Activated naive CD8-positive, alpha-beta T cell (primary cell): ENCODE data around the gene EYA2.

Experiments
- H3K27ac Mint-ChIP-seq: one replicate; pipeline ENCODE4 v1.8.0; 2021; ENCODE audit warnings: mixed read lengths
- H3K27me3 Mint-ChIP-seq: one replicate; pipeline ENCODE4 v1.8.0; 2021; ENCODE audit warnings: mixed read lengths
- H3K36me3 Mint-ChIP-seq: one replicate; pipeline ENCODE4 v1.8.0; 2021; ENCODE audit warnings: mixed read lengths
- H3K4me1 Mint-ChIP-seq: one replicate; pipeline ENCODE4 v1.8.0; 2021; ENCODE audit warnings: low read depth, mixed read lengths
- H3K4me3 Mint-ChIP-seq: one replicate; pipeline ENCODE4 v1.8.0; 2021; ENCODE audit warnings: mild to moderate bottlenecking, mixed read lengths
- H3K9me3 Mint-ChIP-seq: one replicate; pipeline ENCODE4 v1.8.0; 2021; ENCODE audit warnings: low read depth, mixed read lengths

EYA2 gene

DNA sequence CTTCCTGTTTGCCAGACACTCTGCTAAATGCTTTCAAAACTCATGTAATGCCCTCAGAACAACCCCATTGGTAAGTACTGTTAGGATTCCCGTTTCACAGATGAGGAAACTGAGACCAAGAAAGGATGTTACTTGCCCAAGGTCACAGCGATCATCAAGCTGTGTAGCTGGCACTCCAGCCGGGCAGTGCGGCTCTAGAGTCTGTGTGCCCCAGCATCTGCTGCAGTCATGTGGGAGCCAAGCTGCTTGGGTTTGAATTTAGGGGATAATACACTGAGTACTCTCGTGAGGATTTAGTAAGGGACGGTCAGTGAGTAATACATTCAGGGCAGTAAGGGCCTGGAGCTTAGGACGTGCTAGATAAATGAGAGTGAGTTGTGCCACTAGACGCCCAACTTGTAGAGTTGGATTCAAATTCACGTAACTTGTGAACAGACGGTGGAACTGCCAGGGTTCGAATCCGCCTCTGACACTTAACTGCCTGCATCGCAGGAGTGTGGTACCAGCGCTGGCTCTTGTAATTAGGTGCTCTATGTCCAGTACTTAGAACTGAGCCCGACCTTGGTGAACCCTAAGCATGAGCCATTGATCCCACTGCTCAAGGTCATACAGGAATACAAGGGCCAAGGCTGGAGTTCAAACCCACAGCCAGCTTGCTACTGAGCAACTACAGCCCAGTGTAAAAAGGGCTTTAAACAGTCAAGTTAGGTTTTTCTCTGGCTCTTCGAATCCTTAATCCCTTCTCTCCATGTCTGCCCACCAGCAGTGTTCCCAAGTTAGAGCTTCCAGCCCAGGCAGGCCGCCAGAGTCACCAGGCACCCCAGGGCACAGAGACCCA is 70.2 kb downstream of the EYA2 start:
- no peaks in the 10 kb centered on the region for H3K9me3 Mint-ChIP-seq
- peaks cover 11% of the 10 kb centered on the region for H3K27me3 Mint-ChIP-seq
- H3K4me1 Mint-ChIP-seq, result no peaks in the 10 kb centered on the region
- no peaks in the 10 kb centered on the region for H3K36me3 Mint-ChIP-seq
- H3K27ac Mint-ChIP-seq, result no peak overlapping the region
- no peak overlapping the region for H3K4me3 Mint-ChIP-seq

- Mint-ChIP-seq H3K4me1 (no peaks in the 10 kb centered on the region), H3K27ac (no peak overlapping the region), H3K27me3 (peaks cover 7% of the 10 kb centered on the region), H3K36me3 (no peaks in the 10 kb centered on the region), H3K9me3 (no peaks in the 10 kb centered on the region), H3K4me3 (no peak overlapping the region)
These were observed 70.8 kb downstream of the EYA2 start for GRCh38 chr20:46965477-46965876.

DNA sequence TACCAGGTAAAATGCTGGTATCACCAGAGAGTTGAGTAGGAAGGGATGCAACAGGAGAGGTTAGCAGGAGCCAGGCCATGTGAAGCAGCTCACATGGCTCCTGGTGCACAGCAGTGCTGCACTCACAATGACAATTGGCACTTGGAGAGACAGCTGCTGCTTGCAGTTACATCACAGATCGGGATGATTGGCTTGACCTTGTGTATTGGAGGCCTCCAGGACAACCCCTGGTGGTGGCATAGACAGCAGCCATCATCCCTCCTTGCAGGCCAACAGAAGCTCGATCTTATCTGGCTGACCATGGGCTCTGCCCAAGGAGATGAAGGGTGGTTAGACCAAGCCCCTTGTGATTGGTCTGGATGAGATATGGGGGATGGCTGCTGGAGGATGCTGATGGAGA is 73.0 kb downstream of the EYA2 start:
- Mint-ChIP-seq H3K27me3 (peaks cover 10% of the 10 kb centered on the region), H3K4me1 (no peaks in the 10 kb centered on the region), H3K36me3 (no peaks in the 10 kb centered on the region), H3K4me3 (no peak overlapping the region), H3K9me3 (no peaks in the 10 kb centered on the region), H3K27ac (no peak overlapping the region)

GRCh38 chr20:46970937-46971630 is 76.4 kb downstream of the EYA2 start:
- Mint-ChIP-seq H3K27me3 (peaks cover 16% of the 10 kb centered on the region), H3K4me1 (no peaks in the 10 kb centered on the region), H3K9me3 (no peaks in the 10 kb centered on the region), H3K36me3 (no peaks in the 10 kb centered on the region), H3K27ac (no peak overlapping the region), H3K4me3 (no peak overlapping the region)

DNA sequence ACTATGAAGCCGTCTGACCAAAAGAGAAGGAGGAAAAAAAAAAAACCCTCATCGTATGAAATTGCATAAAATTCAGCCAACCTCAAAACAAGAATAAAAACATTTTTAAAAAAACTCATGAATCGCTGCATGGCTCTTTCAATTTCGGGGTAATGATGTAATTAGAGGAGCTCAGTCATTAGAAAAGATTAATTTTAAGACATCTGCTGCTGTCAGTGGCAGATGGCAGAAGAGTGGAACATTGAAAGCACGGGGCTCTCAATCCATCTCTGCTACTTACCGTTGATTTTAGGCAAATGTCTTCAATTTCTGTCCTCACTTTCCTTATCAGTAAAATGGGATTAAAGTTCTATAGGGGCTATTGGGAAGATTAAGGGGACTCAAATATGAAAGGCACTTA is 79.1 kb downstream of the EYA2 start:
- H3K27me3 Mint-ChIP-seq, result peaks cover 21% of the 10 kb centered on the region
- H3K4me1 Mint-ChIP-seq, result no peaks in the 10 kb centered on the region
- H3K4me3 Mint-ChIP-seq, result no peak overlapping the region
- no peaks in the 10 kb centered on the region for H3K9me3 Mint-ChIP-seq
- no peak overlapping the region for H3K27ac Mint-ChIP-seq
- H3K36me3 Mint-ChIP-seq, result no peaks in the 10 kb centered on the region

DNA sequence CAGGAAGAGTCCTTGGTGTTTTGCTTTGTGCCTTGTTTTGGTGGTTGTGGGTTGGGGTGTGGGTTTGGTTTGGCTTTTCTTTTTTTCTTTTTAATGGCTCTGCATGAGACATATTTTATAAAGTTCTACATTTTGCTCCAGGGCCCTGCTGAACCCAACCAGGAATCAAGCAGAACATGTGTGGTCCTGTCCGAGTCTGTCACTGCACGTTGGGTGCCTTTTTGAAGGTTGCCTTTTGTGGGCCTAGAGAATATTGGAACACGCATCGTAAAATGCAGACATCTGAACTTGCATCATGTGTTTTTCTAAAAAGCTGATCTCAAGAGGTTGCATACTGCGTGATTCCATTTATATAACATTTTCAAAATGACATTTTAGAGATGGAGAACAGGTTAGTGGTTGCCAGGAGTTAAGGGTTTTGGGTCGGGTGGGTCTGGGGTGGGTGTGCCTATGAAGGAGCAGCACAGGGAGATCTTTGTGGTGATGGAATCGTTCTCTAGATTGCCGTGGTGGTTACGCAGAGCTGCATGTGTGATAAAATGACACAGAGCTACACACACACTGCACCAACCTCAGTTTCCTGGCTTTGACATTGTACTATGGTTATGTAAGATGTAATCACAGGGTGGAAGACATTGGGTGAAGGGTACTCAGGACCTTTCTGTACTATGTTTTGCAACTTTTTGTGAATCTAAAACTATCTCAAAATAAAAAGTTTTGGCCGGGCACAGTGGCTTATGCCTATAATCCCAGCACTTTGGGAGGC is 80.2 kb downstream of the EYA2 start:
- Mint-ChIP-seq H3K27me3 (peaks cover 24% of the 10 kb centered on the region), H3K4me3 (no peak overlapping the region), H3K4me1 (peaks cover 3% of the 10 kb centered on the region)

GRCh38 chr20:46975976-46976375 is 81.3 kb downstream of the EYA2 start:
- Mint-ChIP-seq H3K9me3 (no peaks in the 10 kb centered on the region), H3K27me3 (peaks cover 24% of the 10 kb centered on the region), H3K4me1 (peaks cover 3% of the 10 kb centered on the region), H3K4me3 (no peak overlapping the region), H3K27ac (no peak overlapping the region), H3K36me3 (no peaks in the 10 kb centered on the region)

More for the DNA sequence above, 80.2 kb downstream of the EYA2 start:
- H3K9me3 Mint-ChIP-seq, result no peaks in the 10 kb centered on the region
- no peak overlapping the region for H3K27ac Mint-ChIP-seq
- no peaks in the 10 kb centered on the region for H3K36me3 Mint-ChIP-seq

DNA sequence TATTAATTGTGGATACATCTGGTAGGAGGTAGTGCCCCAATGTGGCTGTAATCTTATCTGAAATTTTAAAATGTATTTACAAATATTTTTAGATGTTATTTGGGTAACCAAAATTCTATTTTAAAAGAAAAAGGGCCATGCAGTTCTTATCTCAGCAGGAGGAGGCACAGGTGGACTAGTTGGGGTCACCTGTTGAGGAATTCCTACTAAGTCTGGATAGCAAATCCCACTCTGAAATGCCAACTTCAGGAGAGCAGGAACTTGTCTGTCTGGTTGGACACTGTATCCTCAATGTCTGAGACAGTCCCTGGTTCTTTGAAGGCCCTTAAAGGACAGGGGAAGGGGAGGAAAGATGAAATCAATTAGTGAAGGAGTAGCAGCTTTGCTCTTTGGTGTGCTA is 82.6 kb downstream of the EYA2 start:
- peaks cover 20% of the 10 kb centered on the region for H3K27me3 Mint-ChIP-seq
- H3K4me3 Mint-ChIP-seq, result no peak overlapping the region
- no peak overlapping the region for H3K27ac Mint-ChIP-seq
- peaks cover 4% of the 10 kb centered on the region for H3K9me3 Mint-ChIP-seq
- H3K36me3 Mint-ChIP-seq, result no peaks in the 10 kb centered on the region
- peaks cover 3% of the 10 kb centered on the region for H3K4me1 Mint-ChIP-seq

DNA sequence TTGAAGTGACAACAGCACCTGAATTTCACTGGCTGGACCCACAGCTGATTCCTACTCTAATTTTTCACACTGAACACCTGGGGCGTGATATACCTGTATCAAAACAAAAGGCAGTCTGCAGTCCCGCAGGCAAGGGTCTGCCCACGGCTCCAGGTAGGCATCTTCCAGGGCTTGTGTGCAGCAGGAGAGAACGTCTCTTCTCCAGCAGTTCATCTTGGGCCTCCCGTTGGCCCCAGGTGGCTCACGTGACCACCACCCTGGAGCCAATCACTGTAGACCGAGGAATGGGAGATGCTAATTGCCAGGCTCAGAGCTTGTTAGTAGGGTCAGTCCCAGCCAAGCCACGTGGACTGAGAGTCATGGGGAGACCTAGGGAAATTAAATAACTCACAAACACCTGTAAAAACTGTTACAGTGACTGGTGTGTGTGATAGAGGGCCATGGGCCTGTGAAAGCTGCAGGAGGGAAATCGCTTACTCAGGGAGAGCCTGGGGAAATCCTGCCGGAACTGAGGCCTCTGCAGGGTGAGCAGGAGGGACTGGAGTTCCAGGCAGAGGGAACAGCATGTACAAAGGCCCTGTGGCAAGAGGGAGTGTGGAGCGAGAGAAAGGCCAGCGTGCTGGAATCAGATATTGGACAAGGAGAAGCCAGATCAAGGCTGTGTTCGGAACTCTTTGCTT is 83.4 kb downstream of the EYA2 start:
- Mint-ChIP-seq H3K27me3 (peaks cover 18% of the 10 kb centered on the region), H3K36me3 (peaks cover under 1% of the 10 kb centered on the region), H3K9me3 (peaks cover 8% of the 10 kb centered on the region)

DNA sequence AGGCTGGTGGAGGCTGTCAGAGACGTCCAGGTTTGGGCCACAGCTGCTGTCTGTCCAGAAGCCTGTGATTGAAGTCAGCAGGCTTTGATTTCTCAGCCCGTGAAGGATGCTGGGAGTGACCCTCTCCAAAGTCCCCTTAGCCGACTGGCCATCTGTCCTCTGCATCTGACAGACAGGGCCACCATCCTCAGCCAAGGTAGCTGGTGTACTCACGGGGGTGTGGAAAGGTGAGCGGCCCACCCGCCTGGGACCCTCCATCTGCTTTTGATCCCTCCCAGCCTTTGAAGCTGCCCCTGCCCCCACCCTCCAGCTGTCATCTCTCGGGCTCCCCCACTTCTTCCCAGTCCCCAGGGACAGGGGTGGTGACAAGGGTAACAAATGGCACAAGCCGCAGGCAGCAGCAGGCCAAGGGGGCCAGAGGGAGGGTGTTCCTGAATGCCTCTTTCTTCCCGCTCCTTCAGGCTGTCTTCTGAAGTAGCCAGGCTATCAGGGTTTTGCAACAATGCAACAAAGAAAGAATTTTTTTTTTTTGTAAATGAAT is 84.4 kb downstream of the EYA2 start:
- H3K4me1 Mint-ChIP-seq, result peaks cover 3% of the 10 kb centered on the region
- H3K9me3 Mint-ChIP-seq, result peaks cover 17% of the 10 kb centered on the region
- peaks cover 16% of the 10 kb centered on the region for H3K27me3 Mint-ChIP-seq
- H3K27ac Mint-ChIP-seq, result no peak overlapping the region
- peaks cover 3% of the 10 kb centered on the region for H3K36me3 Mint-ChIP-seq
- H3K4me3 Mint-ChIP-seq, result no peak overlapping the region

More for the DNA sequence above, 83.4 kb downstream of the EYA2 start:
- peaks cover 3% of the 10 kb centered on the region for H3K4me1 Mint-ChIP-seq
- H3K4me3 Mint-ChIP-seq, result no peak overlapping the region
- no peak overlapping the region for H3K27ac Mint-ChIP-seq

DNA sequence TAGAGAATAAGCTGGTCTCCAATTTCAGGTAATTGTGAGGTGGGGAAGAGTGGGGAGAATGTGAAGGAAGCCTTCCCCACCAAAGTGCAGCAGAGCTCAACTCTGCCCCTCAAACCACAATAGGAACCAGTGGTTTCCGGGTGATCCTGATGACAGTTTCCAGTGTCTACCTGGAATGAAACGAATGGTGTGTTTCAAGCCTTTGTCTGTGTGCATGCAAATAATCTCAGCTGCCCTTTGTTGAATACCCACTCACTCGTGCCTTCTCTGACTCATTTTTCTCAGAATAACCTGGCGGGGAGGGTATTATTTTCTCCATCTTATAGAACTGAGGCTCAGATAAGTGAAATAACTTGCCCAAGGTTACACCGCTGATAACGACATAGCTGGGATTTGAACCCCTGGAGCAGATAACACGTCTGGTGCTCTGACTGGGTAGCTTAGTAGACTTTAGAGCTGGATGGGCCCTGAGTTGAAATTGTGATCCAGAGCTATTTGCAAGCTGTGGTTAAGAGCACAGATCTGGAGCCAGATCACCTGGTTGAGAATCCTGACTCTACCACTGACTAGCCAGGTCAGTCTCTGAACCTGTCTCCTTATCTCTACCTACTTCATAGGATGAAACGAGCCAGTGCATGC is 85.1 kb downstream of the EYA2 start:
- H3K27ac Mint-ChIP-seq, result no peak overlapping the region

DNA sequence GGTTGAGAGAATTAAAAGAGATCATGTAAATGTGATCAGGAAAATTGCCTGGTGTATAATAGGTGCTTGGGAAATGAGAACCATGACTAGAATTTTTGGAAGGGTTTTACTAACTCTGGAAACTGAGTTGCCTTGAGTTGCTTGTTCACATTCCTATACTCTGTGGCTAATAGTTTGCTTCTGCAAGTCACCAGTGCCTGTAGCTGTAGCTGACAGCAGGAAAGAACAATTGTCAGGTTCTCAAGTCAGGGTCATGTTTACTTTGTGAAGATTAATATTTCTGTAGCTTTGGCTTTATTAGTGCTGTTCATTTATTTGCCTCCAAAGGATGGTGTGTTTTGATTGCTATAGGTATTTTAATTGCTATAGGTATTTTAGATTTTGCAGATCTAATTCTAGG is 86.5 kb downstream of the EYA2 start:
- Mint-ChIP-seq H3K4me3 (no peak overlapping the region), H3K27ac (no peak overlapping the region), H3K9me3 (peaks cover 17% of the 10 kb centered on the region), H3K27me3 (peaks cover 21% of the 10 kb centered on the region), H3K36me3 (peaks cover 3% of the 10 kb centered on the region), H3K4me1 (peaks cover 3% of the 10 kb centered on the region)

More for the DNA sequence above, 85.1 kb downstream of the EYA2 start:
- Mint-ChIP-seq H3K9me3 (peaks cover 17% of the 10 kb centered on the region), H3K4me3 (no peak overlapping the region), H3K36me3 (peaks cover 3% of the 10 kb centered on the region), H3K4me1 (peaks cover 3% of the 10 kb centered on the region), H3K27me3 (peaks cover 17% of the 10 kb centered on the region)

- Mint-ChIP-seq H3K27me3 (peaks cover 14% of the 10 kb centered on the region), H3K4me3 (no peak overlapping the region), H3K36me3 (peaks cover 3% of the 10 kb centered on the region), H3K4me1 (peaks cover 3% of the 10 kb centered on the region), H3K27ac (no peak overlapping the region), H3K9me3 (peaks cover 17% of the 10 kb centered on the region)
These were observed 88.8 kb downstream of the EYA2 start for GRCh38 chr20:46983466-46983865.

- H3K36me3 Mint-ChIP-seq, result peaks cover 3% of the 10 kb centered on the region
- no peak overlapping the region for H3K27ac Mint-ChIP-seq
These were observed 89.8 kb downstream of the EYA2 start for GRCh38 chr20:46984405-46984804.

More at GRCh38 chr20:46984405-46984804, 89.8 kb downstream of the EYA2 start:
- Mint-ChIP-seq H3K4me1 (peaks cover 2% of the 10 kb centered on the region), H3K27me3 (peaks cover 11% of the 10 kb centered on the region), H3K9me3 (peaks cover 17% of the 10 kb centered on the region), H3K4me3 (no peak overlapping the region)
